ENCODE measurements around the gene LPIN2. TPM values are rescaled to one million over a fixed set of nuclear protein-coding genes. Genes with fewer than 3 reads are reported as not detected.
"Not testable (repeated sequence)": the region's sequence is repeated elsewhere in the genome, so short reads cannot be mapped to it uniquely, and the experiment has no call there.

LPIN2 gene
- total RNA-seq, 2 experiments from 2014 or later: 62.4 to 65.7 TPM

GRCh38 chr18:3054780-3055179 is 41.8 kb upstream of the LPIN2 start:
- Mint-ChIP-seq H3K9me3 (peaks cover 8% of the 10 kb centered on the region), H3K36me3 (ENCODE audit: low read depth) (peaks cover 3% of the 10 kb centered on the region), H3K4me3 (no peak overlapping the region), H3K27me3 (ENCODE audit: low read depth) (no peaks in the 10 kb centered on the region), H3K27ac (no peak overlapping the region), H3K4me1 (ENCODE audit: low read depth) (peaks cover 47% of the 10 kb centered on the region)
- intact Hi-C loops (cut with micrococcal nuclease): no loop called here
- no peak for DNase-seq
- CTCF ChIA-PET: interaction anchor here (1.1 kb wide), 1 partner anchor 9 kb away, joined by 3 read pairs; no protein-coding TSS in a partner anchor

- H3K27ac Mint-ChIP-seq: no peak overlapping the region
- H3K36me3 Mint-ChIP-seq (ENCODE audit: low read depth): peaks cover 3% of the 10 kb centered on the region
- peaks cover 44% of the 10 kb centered on the region for H3K4me1 Mint-ChIP-seq (ENCODE audit: low read depth)
- intact Hi-C loops (cut with micrococcal nuclease): no loop called here
- peaks cover 8% of the 10 kb centered on the region for H3K9me3 Mint-ChIP-seq
- DNase-seq: no peak
- H3K27me3 Mint-ChIP-seq (ENCODE audit: low read depth): no peaks in the 10 kb centered on the region
- no peak overlapping the region for H3K4me3 Mint-ChIP-seq
- CTCF ChIA-PET: interaction anchor here (0.7 to 3.7 kb wide), 2 partner anchors 7 to 124 kb away, joined by 3 to 22 read pairs; no protein-coding TSS in a partner anchor
Observed at GRCh38 chr18:3054214-3054613, 41.3 kb upstream of the LPIN2 start.

GRCh38 chr18:3053081-3053480 is 40.1 kb upstream of the LPIN2 start:
- Mint-ChIP-seq H3K9me3 (peaks cover 8% of the 10 kb centered on the region), H3K4me1 (ENCODE audit: low read depth) (peaks cover 38% of the 10 kb centered on the region), H3K27me3 (ENCODE audit: low read depth) (no peaks in the 10 kb centered on the region), H3K4me3 (no peak overlapping the region), H3K36me3 (ENCODE audit: low read depth) (peaks cover 3% of the 10 kb centered on the region), H3K27ac (no peak overlapping the region)
- intact Hi-C loops (cut with micrococcal nuclease): no loop called here
- DNase-seq: no peak
- CTCF ChIA-PET: interaction anchor here (0.5 to 3.7 kb wide), 3 partner anchors 9 to 58 kb away, joined by 3 to 22 read pairs (median 4); no protein-coding TSS in a partner anchor

DNA sequence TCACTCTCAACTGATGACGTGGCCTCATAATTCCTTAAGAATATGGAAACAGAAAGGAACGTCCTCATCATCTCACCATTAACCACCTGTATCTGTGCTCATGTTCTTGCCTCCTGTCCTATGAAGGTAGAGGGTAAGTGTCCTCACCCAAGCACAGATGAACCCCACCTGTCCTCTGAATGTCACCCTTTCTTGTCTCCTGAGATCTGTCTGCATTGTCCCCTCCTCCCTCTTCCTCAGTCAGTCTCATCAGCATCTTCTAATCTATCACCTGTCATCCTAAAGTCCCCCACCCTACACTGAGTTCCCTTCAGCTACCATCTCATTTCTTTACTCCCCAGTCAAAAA is 39.4 kb upstream of the LPIN2 start:
- Mint-ChIP-seq H3K27me3 (ENCODE audit: low read depth) (no peaks in the 10 kb centered on the region), H3K27ac (peak overlapping the region; percentile 1), H3K36me3 (ENCODE audit: low read depth) (peaks cover 3% of the 10 kb centered on the region), H3K9me3 (peaks cover 8% of the 10 kb centered on the region), H3K4me3 (no peak overlapping the region), H3K4me1 (ENCODE audit: low read depth) (peaks cover 36% of the 10 kb centered on the region)
- CTCF ChIA-PET: interaction anchor here (0.5 to 3.7 kb wide), 3 partner anchors 9 to 58 kb away, joined by 3 to 22 read pairs (median 4); no protein-coding TSS in a partner anchor
- intact Hi-C loops (cut with micrococcal nuclease): no loop called here
- DNase-seq: no peak

- H3K27me3 Mint-ChIP-seq (ENCODE audit: low read depth): no peaks in the 10 kb centered on the region
- CTCF ChIA-PET: interaction anchor here (1.2 to 3.7 kb wide), 2 partner anchors 10 to 57 kb away, joined by 4 to 22 read pairs; no protein-coding TSS in a partner anchor
- no peak overlapping the region for H3K4me3 Mint-ChIP-seq
Observed at GRCh38 chr18:3051718-3052410, 38.9 kb upstream of the LPIN2 start.

GRCh38 chr18:3049897-3050454 is 37.0 kb upstream of the LPIN2 start:
- H3K4me1 Mint-ChIP-seq (ENCODE audit: low read depth): peaks cover 47% of the 10 kb centered on the region
- H3K27ac Mint-ChIP-seq; H3K36me3 Mint-ChIP-seq (ENCODE audit: low read depth); H3K9me3 Mint-ChIP-seq; H3K27me3 Mint-ChIP-seq (ENCODE audit: low read depth); DNase-seq; H3K4me3 Mint-ChIP-seq: not testable (repeated sequence)
- CTCF ChIA-PET: interaction anchor here (1.0 to 2.0 kb wide), 2 partner anchors 12 to 80 kb away, joined by 3 to 5 read pairs; no protein-coding TSS in a partner anchor
- intact Hi-C loops (cut with micrococcal nuclease): loop anchor here (1.0 kb wide), 1 partner anchor 7 kb away; no protein-coding TSS in a partner anchor

More at GRCh38 chr18:3051718-3052410, 38.9 kb upstream of the LPIN2 start:
- H3K27ac Mint-ChIP-seq: peak overlapping the region; percentile 1
- intact Hi-C loops (cut with micrococcal nuclease): no loop called here
- peaks cover 8% of the 10 kb centered on the region for H3K9me3 Mint-ChIP-seq
- peaks cover 3% of the 10 kb centered on the region for H3K36me3 Mint-ChIP-seq (ENCODE audit: low read depth)
- no peak for DNase-seq
- peaks cover 34% of the 10 kb centered on the region for H3K4me1 Mint-ChIP-seq (ENCODE audit: low read depth)

DNA sequence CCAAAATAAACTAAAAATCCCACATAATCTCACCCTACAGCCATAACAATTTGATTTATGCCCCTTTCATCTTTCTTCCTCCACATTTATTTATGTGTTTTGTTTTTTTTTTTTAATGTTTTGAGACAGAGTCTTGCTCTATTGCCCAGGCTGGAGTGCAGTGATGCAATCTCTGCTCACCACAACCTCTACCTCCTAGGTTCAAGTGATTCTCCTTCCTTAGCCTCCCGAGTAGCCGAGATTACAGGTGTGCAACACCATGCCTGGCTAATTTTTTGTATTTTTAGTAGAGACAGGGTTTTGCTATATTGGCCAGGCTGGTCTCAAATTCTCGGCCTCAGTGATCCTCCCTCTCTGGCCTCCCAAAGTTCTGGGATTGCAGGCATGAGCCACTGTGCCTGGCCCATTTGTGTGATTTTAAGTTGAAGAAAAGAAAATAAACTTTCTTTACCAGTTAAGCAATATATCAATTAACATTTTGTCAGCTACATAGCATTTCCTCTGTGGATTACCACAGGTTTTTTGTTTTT is 35.9 kb upstream of the LPIN2 start:
- CTCF ChIA-PET: interaction anchor here (1.0 to 2.0 kb wide), 2 partner anchors 14 to 81 kb away, joined by 3 to 5 read pairs; no protein-coding TSS in a partner anchor
- intact Hi-C loops (cut with micrococcal nuclease): loop anchor here (1.0 kb wide), 1 partner anchor 8 kb away; no protein-coding TSS in a partner anchor
- Mint-ChIP-seq H3K4me1 (ENCODE audit: low read depth) (peaks cover 48% of the 10 kb centered on the region), H3K9me3 (peaks cover 8% of the 10 kb centered on the region), H3K36me3 (ENCODE audit: low read depth) (peaks cover 3% of the 10 kb centered on the region), H3K27ac (no peak overlapping the region), H3K27me3 (ENCODE audit: low read depth) (no peaks in the 10 kb centered on the region), H3K4me3 (no peak overlapping the region)
- no peak for DNase-seq

- no peak for DNase-seq
- no peaks in the 10 kb centered on the region for H3K27me3 Mint-ChIP-seq (ENCODE audit: low read depth)
- intact Hi-C loops (cut with micrococcal nuclease): no loop called here
- H3K36me3 Mint-ChIP-seq (ENCODE audit: low read depth): no peaks in the 10 kb centered on the region
- CTCF ChIA-PET: interaction anchor here (0.8 to 2.0 kb wide), 2 partner anchors 12 to 14 kb away, joined by 3 to 5 read pairs; no protein-coding TSS in a partner anchor
- H3K4me3 Mint-ChIP-seq: no peak overlapping the region
- no peak overlapping the region for H3K27ac Mint-ChIP-seq
- H3K4me1 Mint-ChIP-seq (ENCODE audit: low read depth): peaks cover 42% of the 10 kb centered on the region
- peaks cover 2% of the 10 kb centered on the region for H3K9me3 Mint-ChIP-seq
Observed at GRCh38 chr18:3048121-3048520, 35.2 kb upstream of the LPIN2 start.

DNA sequence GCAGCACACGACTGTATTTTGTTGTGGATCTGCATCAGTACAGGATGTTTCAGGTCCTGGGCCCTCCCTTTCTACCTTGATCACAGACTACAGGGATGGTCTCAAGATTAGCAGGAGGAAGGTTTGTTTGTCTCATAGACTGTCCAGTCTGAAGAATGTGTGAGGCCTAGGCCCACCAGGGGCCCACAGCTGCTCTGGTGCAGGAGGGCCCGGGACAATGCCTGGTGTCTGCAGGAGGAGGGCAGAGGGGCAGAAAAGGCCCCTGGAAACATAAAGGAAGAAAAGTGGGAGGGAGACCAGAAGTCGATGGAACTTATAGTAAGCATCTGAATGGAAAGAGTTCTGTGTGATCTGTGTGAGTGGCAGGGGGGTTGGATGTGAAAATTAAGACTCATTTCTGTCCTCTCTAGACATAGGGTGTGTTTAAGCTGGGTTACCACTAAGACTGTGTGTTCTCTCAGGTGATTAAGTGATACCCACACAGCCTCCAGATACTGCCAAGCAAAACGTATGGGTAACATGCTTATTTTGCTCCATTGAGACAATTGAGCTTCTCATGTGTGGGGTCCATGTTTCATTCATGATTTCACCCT is 33.4 kb upstream of the LPIN2 start:
- CTCF ChIA-PET: interaction anchor here (0.5 to 2.1 kb wide), 5 partner anchors 10 to 52 kb away, joined by 3 to 6 read pairs (median 5); no protein-coding TSS in a partner anchor
- no peaks in the 10 kb centered on the region for H3K36me3 Mint-ChIP-seq (ENCODE audit: low read depth)
- DNase-seq: peak; percentile 55
- peak overlapping the region; percentile 52 for H3K27ac Mint-ChIP-seq
- H3K27me3 Mint-ChIP-seq (ENCODE audit: low read depth): no peaks in the 10 kb centered on the region
- intact Hi-C loops (cut with micrococcal nuclease): loop anchor here (1.0 kb wide), 1 partner anchor 15 kb away; no protein-coding TSS in a partner anchor
- H3K4me1 Mint-ChIP-seq (ENCODE audit: low read depth): peaks cover 29% of the 10 kb centered on the region
- no peaks in the 10 kb centered on the region for H3K9me3 Mint-ChIP-seq
- H3K4me3 Mint-ChIP-seq: no peak overlapping the region

DNA sequence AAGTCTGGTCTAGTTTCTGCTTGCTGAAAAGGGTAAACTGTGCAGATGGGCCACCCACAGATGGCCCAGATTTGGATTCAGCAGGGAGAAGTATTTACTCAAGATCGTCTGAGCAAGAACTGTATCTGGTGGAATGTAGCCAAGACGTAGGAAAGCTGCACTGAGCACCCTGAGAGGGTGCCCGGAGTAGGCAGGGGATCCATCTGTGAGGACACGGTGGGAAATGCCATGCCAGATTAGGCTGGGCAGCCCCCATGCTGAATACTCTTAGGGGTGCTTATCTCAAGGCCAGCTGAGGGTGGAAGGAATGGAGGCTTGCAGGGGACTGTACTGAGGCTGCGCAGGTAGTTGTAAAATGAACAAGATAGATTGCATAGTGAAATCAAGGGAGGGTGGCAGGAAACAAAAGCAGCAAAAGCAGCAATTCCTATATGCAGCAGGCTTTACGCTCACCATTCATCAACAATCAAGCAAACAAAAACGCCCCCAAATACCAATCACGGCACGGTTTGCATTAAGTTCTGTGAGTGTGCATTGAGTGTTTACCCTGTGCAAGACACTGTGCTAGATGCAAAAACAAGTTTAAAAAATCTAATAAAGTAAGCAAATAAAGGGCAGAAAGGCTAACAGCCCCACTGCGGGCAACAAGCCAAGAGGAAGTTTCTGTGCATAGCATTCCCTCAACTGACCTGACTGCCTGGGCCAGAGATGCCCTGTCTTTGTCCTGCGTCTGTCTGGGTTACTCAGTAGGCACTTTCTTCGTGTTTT is 32.2 kb upstream of the LPIN2 start:
- DNase-seq: no peak
- Mint-ChIP-seq H3K27ac (no peak overlapping the region), H3K27me3 (ENCODE audit: low read depth) (no peaks in the 10 kb centered on the region), H3K4me1 (ENCODE audit: low read depth) (peaks cover 31% of the 10 kb centered on the region), H3K9me3 (no peaks in the 10 kb centered on the region), H3K36me3 (ENCODE audit: low read depth) (no peaks in the 10 kb centered on the region), H3K4me3 (no peak overlapping the region)
- intact Hi-C loops (cut with micrococcal nuclease): no loop called here
- CTCF ChIA-PET: interaction anchor here (1.0 to 2.1 kb wide), 2 partner anchors 44 to 51 kb away, joined by 3 to 5 read pairs; no protein-coding TSS in a partner anchor

DNA sequence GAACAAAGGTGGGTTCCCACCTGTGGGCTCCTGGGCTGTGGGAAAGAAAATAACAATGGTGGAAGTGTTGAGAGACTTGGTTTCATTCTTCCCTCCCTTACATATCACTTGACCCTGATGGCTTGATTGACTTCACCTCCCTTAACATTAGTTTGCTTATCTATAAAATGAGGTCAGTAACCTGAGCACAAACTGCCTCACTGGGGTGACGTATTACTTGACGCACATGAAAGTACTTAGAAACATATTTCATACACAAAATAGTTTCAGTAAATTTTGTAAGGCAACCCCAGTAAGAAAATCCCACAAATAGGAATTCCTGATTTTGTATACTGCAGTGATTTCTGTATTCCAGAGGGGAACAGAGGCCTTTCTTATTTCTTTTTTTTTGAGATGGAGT is 29.4 kb upstream of the LPIN2 start:
- CTCF ChIA-PET: interaction anchor here (1.2 kb wide), 1 partner anchor 20 kb away, joined by 4 read pairs; no protein-coding TSS in a partner anchor
- no peaks in the 10 kb centered on the region for H3K27me3 Mint-ChIP-seq (ENCODE audit: low read depth)
- no peak overlapping the region for H3K4me3 Mint-ChIP-seq
- H3K9me3 Mint-ChIP-seq: no peaks in the 10 kb centered on the region
- H3K36me3 Mint-ChIP-seq (ENCODE audit: low read depth): no peaks in the 10 kb centered on the region
- DNase-seq: no peak
- intact Hi-C loops (cut with micrococcal nuclease): no loop called here
- peaks cover 39% of the 10 kb centered on the region for H3K4me1 Mint-ChIP-seq (ENCODE audit: low read depth)
- H3K27ac Mint-ChIP-seq: no peak overlapping the region
